A673 (cell line): ENCODE measurements around the gene TSHZ2. TPM values are rescaled to one million over a fixed set of nuclear protein-coding genes. Genes with fewer than 3 reads are reported as not detected.

Experiments
- BruUV-seq: library from RNA; stranded (reverse); fragments of 400-500 nt; replicated peaks from 2 replicates; lab custom pipeline; 2021; lab: Mats Ljungman, UMichigan
- CTCF ChIA-PET: fragments of 300-600 bp; sonication (Branson Sonifier 250); formaldehyde crosslinking; loops from one replicate; lab custom pipeline; 2022; ENCODE audit warnings: antibody characterized with exemption; lab: Charles Lee
- POLR2A ChIA-PET: fragments of 300-600 bp; sonication (Branson Sonifier 250); formaldehyde crosslinking; loops from one replicate; lab custom pipeline; 2022; ENCODE audit warnings: antibody characterized with exemption; ENCODE audit not compliant: low non-redundant PET; lab: Charles Lee
- DNase-seq: peaks from one replicate; pipeline ENCODE4 v3.0.0-alpha.2; 2015; ENCODE audit warnings: low spot score
- H3K27ac ChIP-seq: fragments of 200-600 bp; sonication (generic); 2 replicates; pipeline ENCODE4 v1.5.1; 2016; ENCODE audit warnings: mixed run types, low read depth, mild to moderate bottlenecking, mixed read lengths, antibody characterized with exemption, low read length; ENCODE audit not compliant: poor library complexity, severe bottlenecking
- H3K27me3 ChIP-seq: fragments of 200-600 bp; sonication (generic); replicated peaks from 2 replicates; pipeline ENCODE4 v1.6.1; 2017; ENCODE audit warnings: mixed run types, low read depth, mild to moderate bottlenecking, mixed read lengths, antibody characterized with exemption, low read length; ENCODE audit not compliant: insufficient read depth, poor library complexity
- H3K36me3 ChIP-seq: fragments of 200-600 bp; sonication (generic); 2 replicates; pipeline ENCODE4 v1.6.1; 2016; ENCODE audit warnings: mixed run types, mild to moderate bottlenecking, mixed read lengths, antibody characterized with exemption, low read length; ENCODE audit not compliant: insufficient read depth, poor library complexity, severe bottlenecking
- H3K4me1 ChIP-seq: fragments of 200-600 bp; sonication (generic); 2 replicates; pipeline ENCODE4 v1.6.1; 2017; ENCODE audit warnings: mixed run types, mild to moderate bottlenecking, mixed read lengths, antibody characterized with exemption, low read length; ENCODE audit not compliant: insufficient read depth, poor library complexity, severe bottlenecking
- H3K4me3 ChIP-seq: fragments of 200-600 bp; sonication (generic); 2 replicates; pipeline ENCODE4 v1.5.1; 2016; ENCODE audit warnings: low read depth, mixed run types, mild to moderate bottlenecking, mixed read lengths, low read length; ENCODE audit not compliant: poor library complexity, severe bottlenecking
- H3K9me3 ChIP-seq: fragments of 200-600 bp; sonication (generic); 2 replicates; pipeline ENCODE4 v1.6.1; 2016; ENCODE audit warnings: mixed run types, low read depth, mild to moderate bottlenecking, mixed read lengths, antibody characterized with exemption, low read length; ENCODE audit not compliant: poor library complexity, severe bottlenecking
- EZH2 ChIP-seq: fragments of 200-600 bp; sonication (generic); IDR thresholded peaks from 2 replicates; pipeline ENCODE4 v1.6.1; 2017; ENCODE audit warnings: borderline replicate concordance, low read depth, mild to moderate bottlenecking, mixed read lengths, antibody characterized with exemption, low read length; ENCODE audit not compliant: poor library complexity, severe bottlenecking
- intact Hi-C: fragments of 100-400 bp; cut with micrococcal nuclease; formaldehyde crosslinking; loops from one replicate; pipeline ENCODE4 v1.10.0; 2022; ENCODE audit not compliant: unreplicated experiment
- total RNA-seq: library from RNA; stranded (reverse); gene quantifications from 2 replicates; pipeline ENCODE4 v1.2.3, GENCODE V29; 2021
- TF ChIP-seq, protein P1 (sequence below): fragments of 300-800, 200-600 bp; sonication (generic); conservative IDR thresholded peaks from 2 replicates; pipeline ENCODE4 v1.5.1; 2017; ENCODE audit warnings: low read depth, mild to moderate bottlenecking, antibody characterized with exemption, low read length, moderate library complexity, mixed read lengths

Gene TSHZ2
- total RNA-seq, 1 experiment from 2014 or later: 4.1 TPM

DNA sequence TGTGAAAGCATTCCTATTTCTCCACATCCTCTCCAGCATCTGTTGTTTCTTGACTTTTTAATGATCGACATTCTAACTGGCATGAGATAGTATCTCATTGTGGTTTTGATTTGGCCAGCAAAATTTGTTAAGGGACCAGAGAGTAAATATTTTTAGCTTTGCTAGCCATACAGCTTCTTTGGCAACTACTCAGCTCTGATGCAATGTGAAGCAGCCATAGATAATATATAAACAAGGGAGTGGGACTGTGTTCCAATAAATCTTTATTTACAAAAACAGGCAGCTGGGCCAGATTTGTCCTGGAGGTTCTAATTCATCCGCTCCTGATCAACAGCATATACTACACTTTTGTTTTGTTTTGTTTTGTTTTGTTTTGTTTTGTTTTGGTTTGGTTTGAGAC lies 418.6 kb downstream of the TSHZ2 start:
- Histone ChIP-seq H3K27ac (no peak overlapping the region), H3K36me3 (no peaks in the 10 kb centered on the region), H3K4me1 (peaks cover 18% of the 10 kb centered on the region), H3K27me3 (no peaks in the 10 kb centered on the region), H3K9me3 (no peaks in the 10 kb centered on the region), H3K4me3 (no peak overlapping the region)
- TF ChIP-seq, protein P1, sequence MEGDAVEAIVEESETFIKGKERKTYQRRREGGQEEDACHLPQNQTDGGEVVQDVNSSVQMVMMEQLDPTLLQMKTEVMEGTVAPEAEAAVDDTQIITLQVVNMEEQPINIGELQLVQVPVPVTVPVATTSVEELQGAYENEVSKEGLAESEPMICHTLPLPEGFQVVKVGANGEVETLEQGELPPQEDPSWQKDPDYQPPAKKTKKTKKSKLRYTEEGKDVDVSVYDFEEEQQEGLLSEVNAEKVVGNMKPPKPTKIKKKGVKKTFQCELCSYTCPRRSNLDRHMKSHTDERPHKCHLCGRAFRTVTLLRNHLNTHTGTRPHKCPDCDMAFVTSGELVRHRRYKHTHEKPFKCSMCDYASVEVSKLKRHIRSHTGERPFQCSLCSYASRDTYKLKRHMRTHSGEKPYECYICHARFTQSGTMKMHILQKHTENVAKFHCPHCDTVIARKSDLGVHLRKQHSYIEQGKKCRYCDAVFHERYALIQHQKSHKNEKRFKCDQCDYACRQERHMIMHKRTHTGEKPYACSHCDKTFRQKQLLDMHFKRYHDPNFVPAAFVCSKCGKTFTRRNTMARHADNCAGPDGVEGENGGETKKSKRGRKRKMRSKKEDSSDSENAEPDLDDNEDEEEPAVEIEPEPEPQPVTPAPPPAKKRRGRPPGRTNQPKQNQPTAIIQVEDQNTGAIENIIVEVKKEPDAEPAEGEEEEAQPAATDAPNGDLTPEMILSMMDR: no peak
- TF ChIP-seq EZH2: no peak
- POLR2A ChIA-PET: no interaction called here
- CTCF ChIA-PET: no interaction called here
- BruUV-seq: no TSS peak
- intact Hi-C loops: no loop called here
- no peak for DNase-seq

DNA sequence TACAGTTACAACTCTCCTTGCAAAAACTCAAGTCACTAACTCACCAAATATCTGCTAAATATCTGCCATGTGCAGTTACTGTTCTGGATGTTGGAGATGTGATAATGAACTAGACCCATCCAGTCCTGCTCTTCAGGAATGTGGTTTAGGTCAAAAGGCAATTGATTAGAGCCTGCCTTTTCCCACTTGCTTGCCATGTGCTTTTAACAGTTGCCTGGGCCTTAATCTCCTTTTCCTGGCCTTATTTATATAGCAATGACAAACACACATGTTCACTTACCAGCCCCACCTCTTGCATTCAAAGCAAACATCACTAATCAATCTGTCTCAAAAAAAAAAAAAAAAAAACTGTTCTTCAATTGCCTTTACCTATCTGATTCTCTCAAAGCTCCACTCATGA lies 422.3 kb downstream of the TSHZ2 start:
- Histone ChIP-seq H3K4me1 (peaks cover 7% of the 10 kb centered on the region), H3K4me3 (no peak overlapping the region), H3K9me3 (no peaks in the 10 kb centered on the region), H3K27me3 (no peaks in the 10 kb centered on the region), H3K27ac (no peak overlapping the region), H3K36me3 (no peaks in the 10 kb centered on the region)
- DNase-seq: no peak
- CTCF ChIA-PET: no interaction called here
- TF ChIP-seq EZH2: no peak
- TF ChIP-seq, protein P1: no peak
- POLR2A ChIA-PET: no interaction called here
- intact Hi-C loops: no loop called here
- BruUV-seq: no TSS peak

DNA sequence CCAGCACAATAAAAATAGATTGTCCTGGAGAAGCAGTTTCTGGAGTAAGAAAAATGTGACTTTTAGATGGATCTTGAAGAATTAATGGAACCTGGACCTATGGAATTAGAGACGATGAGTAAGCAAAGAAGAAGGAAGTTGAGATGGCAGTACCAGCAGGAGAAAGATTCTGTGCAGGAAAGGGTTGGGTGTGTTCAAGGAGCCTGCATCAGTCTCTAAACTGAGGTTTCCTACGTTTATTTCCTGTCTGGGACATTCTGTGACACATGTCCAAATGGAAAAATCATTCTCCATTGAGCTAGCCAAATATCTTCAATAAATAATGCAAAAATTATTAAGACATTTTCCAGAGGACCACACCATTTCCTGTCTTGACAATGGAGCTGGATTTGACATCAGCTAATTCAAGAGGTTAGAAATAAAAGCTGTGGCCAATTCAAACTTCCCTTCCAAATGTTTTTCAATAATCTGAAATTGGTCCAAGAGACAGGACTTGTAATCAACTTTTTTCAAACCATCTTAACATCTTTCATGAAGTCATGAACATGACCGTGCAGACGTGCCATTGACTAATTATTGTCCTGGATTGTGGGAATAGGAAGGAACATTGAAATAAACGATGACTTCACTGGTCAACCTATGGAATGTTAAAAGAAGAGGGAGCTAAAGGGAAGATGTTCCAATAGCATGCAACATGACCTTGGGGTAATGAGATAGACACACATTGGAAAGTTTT lies 423.2 kb downstream of the TSHZ2 start:
- no peak overlapping the region for H3K4me3 ChIP-seq
- H3K27ac ChIP-seq: no peak overlapping the region
- DNase-seq: peak; percentile 27
- no peaks in the 10 kb centered on the region for H3K36me3 ChIP-seq
- POLR2A ChIA-PET: no interaction called here
- BruUV-seq: no TSS peak
- no peaks in the 10 kb centered on the region for H3K9me3 ChIP-seq
- CTCF ChIA-PET: interaction anchor here (0.5 kb wide), 1 partner anchor 104 kb away, joined by 5 read pairs; no protein-coding TSS in a partner anchor
- H3K27me3 ChIP-seq: no peaks in the 10 kb centered on the region
- peaks cover 7% of the 10 kb centered on the region for H3K4me1 ChIP-seq
- intact Hi-C loops: no loop called here
- TF ChIP-seq EZH2: no peak
- TF ChIP-seq, protein P1: no peak
